GM19395 (cell line): Measurements from ENCODE around the gene COPB1.

Source experiments
- ATAC-seq: cut with Tn5 transposase; IDR thresholded peaks from one replicate; pipeline ENCODE4 v1.9.1; 2021; ENCODE audit warnings: mild to moderate bottlenecking, moderate library complexity; ENCODE audit not compliant: unreplicated experiment

COPB1 gene

DNA sequence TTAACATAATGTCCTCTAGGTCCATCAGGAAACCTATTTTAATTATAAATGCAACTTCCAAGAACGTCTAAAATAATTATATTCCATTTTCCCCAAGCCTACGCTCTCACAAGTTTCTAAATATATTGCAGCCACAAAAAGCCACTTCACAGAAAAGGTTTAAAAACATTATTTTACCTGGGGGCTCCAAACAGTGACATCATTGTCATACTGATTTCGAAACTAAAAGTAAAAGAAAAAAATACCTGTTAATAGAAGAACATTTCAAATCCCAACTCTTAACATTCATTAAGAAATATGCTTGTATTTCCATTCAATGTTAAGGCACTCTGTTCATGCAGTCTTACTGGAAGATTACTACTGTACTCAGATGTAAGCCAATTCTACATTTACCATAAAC lies 19.2 kb upstream of the COPB1 start:
- ATAC-seq: no peak

DNA sequence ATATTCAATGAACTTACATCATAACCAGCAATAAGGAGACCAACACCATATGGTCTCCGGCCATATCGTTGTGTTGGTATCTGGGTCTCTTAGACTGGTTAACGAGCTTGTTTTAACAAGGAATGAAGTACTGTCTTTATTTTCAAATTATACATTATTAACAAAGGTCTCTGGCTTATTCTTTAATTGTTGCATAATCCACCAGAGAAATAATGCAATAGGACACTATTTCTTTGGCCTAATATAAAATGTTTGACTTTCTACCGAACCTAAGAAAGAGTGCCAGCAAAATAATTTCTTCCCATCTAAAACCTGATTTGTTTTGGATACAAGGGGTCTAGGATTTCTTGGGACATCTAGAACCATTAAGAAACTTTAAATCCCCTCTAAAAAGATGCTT lies 14.2 kb upstream of the COPB1 start:
- no peak for ATAC-seq

DNA sequence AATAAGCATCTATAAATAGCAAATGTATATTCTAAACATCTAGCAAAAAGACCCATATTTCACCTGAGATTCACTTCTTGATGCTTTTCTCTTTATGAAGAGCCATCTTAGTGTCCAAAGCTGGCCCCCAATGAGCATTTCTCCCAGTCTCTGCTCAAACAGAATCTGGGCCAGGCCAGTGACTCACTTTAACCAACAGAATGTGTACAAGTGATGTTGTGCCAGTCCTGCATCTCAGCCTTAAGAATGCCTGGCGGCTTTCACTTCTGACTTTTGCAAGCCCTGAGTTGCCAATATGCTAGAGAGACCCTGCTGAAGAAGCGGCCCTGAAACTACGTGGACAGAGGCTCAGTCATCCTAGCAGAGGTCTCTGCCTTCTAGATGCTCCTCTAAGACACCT lies 6.9 kb upstream of the COPB1 start:
- ATAC-seq: no peak

DNA sequence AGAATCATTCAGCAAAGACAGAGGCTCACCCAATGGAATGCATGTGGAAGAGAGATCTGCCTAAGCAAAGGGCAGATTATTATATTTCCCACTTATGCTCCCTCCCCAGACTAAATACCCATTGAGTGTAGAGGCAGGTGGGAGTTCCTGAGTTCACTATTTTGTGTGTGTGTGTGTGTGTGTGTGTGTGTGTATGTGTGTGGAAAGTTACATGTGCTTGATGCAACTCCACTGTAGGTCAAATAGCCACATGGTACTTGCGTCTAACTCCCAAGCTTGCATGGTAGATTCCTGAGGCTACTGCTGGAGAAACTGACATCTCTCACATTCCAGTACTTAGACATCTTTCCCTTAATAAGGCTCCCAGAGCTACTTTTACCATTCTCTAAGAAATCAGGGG lies 3.4 kb upstream of the COPB1 start:
- no peak for ATAC-seq

DNA sequence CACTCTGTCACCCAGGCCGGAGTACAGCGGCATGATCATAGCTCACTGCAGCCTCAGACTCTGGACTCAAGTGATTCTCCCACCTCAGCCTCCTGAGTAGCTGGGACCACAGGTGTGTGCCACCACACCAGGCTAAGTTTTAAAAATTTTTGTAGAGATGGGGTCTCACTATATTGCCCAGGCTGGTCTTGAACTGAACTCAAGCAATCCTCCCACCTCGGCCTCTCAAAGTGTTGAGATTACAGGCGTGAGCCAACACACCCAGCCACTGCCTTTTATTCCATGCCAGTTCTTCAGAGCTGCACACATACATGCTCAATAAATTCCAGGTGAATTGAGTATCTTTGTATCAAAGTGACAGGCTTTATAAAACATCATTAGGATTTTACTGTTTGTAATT lies 2.4 kb upstream of the COPB1 start:
- no peak for ATAC-seq

DNA sequence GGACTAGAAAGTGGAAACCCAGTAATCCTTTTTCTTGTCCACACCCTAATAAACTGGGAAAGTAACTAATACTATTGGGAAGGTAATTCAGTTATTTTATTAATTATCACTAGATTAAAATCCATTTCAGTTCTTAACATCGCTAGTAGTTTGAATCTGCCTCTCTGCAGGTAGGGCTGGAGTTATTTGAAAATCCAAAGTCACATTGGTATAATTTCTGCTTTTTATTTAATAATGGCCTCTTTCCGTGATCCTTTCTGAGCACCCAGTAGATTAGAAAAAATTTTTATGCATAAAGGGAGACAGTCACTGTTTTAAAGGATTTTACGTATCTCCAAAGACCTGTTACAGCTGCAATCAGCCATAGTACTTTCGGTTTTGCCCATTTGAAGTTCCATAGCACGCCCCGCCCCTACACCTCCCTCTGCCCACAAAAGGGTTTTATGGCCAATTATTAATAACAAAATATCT lies 605 bp upstream of the COPB1 start:
- peak; percentile 64 for ATAC-seq

DNA sequence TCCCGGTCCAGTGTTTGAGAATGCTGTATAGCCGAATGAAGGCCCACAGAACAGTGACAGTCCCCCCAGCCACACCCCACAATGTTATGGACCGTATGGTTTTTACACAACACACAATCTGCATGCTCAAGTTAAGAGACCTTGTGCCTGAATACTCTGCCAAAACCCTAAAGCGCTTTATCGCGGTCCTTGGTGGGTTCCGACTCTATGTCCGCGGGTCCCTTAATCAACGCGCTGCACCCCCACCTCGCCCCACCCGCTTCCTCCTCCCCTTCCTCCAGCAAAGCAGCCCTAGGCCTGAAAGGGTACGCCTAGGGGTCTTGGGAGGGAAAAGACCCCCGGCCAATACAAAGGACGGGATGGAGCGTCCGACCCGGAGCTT lies 442 bp downstream of the COPB1 start:
- ATAC-seq: peak; percentile 7

DNA sequence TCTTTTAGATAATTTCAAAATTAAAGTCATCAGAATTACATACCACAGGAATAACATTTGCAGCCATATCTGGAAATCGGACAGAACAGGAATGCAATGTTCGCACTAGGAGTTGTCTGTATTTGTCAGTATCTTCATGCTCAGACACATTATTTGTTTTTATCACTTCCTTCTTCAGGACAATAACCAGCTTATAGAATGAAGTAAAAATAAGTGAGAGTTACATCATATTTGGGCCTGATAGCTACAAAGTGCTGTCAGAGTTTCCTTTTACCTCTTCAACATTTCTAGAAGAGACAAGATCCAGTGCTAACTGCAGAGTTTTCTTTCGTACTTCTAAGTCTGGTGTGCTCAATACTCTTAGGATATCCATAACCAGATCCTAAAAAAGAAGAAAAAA lies 18.9 kb downstream of the COPB1 start:
- ATAC-seq: no peak

DNA sequence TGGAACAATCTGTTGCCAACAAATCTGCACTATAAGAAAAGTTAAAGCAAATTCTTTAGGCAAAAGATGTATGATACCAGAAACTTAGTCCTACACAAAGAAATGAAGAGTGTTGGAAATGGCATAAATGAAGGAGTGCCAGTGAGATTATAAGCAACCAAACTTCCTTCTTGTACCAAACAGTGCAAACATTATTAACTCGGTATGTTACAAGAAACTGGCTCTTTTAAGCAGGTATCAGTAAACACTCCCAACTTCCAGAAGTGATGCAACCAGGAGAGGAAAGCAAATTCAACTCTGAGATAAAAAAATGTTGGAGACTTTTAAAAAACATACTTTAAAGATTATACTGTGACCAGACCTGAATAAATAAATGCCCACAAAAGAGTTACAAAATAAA lies 28.5 kb downstream of the COPB1 start:
- no peak for ATAC-seq

DNA sequence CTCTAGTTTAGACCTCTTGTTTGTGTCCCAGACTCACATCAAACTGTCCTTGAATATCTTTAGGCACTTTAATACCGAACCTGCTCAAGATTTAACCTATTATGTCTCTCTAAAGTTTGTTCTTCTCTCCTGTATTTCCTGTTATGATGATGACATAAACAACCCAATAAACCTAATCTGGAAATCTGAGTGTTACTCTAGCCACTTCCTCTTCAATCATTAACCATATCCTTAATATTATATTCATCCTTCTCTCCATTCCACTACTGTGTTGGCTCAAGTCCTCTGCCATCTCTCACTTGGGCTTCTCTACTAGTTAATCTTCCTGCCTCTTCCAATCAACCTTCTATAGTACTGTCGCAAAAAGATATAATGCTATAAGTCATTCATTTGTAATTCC lies 36.0 kb downstream of the COPB1 start:
- ATAC-seq: no peak

DNA sequence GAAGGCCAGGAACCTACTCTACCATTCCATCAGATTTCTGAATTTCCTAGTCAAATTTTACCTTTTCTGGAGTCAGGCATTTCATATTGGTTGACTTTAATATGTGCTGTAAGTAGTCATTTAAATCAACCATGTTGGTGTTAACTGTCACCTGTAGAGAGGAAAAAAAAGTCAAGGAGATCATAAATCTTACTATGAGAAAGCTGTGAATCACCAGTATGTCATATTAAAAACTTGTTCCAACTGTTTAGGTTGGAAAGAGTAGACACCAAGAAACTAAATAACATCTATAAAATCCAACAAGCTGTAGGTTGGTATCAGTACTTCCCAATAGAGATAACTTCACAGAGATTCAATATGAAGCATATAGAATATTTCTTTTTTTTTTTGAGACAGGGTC lies 39.5 kb downstream of the COPB1 start:
- ATAC-seq: no peak

DNA sequence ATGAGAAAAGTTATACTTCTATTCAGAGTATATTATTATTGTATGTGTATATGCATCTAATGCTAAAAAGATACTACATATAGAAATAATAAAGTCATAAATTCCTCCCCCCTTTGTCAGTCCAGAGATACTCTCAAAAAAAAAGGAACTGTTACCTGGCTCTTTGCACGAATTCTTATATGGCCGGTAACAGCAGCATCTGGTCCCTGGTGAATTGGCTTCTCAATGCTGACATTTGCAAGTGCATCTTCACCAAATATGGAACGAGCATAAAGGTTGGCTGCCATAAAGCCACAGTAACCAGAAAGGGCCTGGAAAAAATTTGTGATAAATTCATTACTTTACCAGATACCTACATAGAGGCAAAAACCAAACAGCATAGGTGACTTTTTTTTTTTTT lies 41.2 kb downstream of the COPB1 start:
- ATAC-seq: no peak

DNA sequence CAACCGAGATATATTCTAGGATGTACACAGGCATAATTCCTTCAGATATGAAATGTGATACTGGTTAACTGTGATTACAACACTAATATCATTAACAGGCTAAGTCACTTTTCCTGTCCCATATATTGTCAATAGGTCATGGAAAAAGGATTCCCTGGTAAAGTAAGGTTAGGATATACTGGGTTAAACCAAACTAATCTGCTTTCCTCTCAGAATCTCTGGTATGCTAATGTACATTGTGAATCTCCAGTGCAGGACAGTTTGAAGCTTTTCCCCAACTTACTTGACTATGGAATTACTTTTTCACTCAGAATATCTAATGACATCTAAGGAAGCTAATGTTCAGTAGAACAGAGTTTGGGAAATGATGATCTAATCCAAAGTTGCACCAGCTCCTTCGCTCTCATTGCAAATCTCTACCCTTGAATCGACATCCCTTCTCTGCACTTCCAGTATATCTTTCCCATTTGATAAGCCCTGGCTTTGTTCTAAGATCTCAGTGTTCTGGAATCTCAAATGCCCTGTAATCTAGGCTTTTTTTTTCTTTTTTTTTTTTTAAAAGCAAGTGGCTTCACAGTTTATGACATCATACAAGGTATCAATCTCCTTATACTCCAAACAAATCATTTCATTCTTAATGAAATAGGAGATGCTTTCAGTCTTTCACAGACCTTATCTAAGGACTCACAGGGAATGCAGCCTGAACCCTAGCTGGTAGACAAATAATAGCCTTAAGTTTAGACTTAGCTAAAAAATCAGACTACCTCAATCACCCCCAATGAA lies 43.8 kb downstream of the COPB1 start:
- ATAC-seq: no peak

DNA sequence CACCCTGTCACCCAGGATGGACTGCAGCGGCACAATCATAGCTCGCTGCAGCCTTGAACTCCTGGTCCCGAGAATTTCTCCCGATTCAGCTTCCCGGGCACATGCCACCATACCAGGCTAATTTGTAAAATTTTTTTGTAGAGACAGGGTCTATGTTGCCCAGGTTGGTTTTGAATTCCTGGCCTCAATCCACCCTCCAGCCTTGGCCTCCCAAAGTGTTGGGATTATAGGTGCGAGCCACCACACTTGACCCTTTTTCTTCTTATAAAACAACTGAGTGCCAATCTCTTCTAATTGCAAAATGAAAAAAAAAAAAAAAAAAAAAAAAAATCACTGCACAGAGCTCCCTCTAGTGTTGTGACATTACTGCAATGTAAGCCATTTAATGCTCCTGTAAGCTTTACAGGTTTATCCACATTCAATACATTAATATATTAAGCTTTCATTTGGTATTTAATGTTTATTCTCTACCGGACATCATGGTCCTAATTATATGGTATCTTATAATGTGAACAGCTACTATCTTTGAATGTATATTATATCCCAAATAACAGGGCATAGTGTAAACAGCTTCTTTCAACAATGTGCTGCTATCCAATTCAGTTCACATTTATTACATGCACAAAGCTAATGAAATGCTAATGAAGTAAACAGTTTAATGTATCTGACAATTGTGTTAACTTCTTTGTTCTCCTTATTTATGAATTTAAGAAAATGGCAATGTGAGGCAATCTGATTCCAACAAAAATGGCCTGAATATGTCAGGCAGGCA lies 44.6 kb downstream of the COPB1 start:
- ATAC-seq: peak; percentile 42

DNA sequence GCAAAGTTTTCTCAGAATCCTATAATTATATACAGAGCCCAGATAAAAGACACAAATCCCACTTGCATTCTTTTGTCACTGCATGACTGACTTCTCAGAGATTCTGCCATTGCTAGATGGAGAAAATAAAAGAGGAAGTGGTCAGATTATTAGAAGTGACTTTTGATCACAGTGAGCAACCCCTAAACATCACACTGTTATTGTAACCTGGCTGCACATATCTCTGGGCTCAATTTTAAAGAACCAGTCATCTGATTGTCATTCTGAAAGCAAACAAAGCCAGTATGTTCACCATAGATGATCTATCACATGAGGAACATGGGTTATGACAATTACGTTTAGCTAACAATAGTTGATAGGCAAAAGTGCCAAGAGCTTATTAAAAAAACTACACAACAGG lies 47.8 kb downstream of the COPB1 start:
- ATAC-seq: no peak

DNA sequence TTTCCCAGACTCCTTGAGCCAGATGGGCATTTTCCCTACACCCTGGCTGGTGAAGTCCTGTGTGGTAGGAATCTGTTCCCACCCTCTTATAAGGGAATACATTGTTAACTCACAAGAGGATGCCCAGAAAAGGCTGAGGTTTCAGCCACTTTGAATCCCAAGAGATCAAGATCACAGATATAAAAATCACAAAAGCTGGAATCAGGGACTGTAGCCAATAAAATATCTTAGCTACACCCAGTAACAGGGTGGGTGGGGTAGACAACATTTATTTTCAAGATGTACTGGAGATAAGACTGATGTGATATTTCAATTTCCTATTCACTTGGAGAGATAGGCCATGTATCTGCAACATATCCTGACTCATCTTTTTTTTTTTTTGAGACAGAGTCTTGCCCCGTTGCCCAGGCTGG lies 50.3 kb downstream of the COPB1 start:
- no peak for ATAC-seq

DNA sequence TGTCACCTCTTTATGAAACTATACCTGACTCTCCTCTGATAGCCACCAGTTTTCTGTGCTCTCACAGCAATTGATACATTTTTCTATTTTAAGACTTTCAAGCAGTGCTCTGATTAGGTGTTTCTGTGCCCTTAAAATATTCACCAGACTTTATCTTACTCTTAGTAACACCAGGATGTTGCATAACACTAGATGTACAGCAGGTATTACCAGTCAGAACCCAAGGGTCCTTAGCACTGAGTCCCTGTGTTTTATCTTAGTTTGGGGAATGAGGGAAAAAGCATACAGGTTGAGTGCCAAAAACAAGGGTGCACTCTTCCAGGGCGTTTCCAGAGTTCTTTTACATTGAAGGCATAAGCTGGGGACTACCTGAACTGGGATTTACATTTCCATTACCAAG lies 51.4 kb downstream of the COPB1 start:
- no peak for ATAC-seq

DNA sequence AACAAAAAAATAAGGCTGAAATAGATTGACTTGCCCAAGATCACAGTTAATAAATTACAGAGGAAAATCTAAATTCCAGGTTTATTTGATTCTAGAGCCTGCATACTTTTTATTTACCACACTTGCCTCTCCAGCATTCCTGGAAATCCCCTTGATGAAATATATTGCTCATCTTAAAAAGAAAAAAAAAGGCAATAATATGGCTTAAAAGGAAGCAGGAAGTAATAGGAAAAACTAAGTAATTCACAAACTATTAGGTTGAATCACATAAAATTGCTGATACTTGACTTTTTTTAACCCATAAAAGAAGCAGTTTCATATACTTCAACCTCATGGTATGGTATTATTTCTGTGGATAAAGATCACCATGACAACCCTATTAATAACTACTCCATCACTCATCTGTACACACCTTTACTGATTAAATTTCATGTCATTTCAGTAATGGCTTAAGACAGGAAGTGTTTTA lies 52.9 kb downstream of the COPB1 start:
- ATAC-seq: no peak

DNA sequence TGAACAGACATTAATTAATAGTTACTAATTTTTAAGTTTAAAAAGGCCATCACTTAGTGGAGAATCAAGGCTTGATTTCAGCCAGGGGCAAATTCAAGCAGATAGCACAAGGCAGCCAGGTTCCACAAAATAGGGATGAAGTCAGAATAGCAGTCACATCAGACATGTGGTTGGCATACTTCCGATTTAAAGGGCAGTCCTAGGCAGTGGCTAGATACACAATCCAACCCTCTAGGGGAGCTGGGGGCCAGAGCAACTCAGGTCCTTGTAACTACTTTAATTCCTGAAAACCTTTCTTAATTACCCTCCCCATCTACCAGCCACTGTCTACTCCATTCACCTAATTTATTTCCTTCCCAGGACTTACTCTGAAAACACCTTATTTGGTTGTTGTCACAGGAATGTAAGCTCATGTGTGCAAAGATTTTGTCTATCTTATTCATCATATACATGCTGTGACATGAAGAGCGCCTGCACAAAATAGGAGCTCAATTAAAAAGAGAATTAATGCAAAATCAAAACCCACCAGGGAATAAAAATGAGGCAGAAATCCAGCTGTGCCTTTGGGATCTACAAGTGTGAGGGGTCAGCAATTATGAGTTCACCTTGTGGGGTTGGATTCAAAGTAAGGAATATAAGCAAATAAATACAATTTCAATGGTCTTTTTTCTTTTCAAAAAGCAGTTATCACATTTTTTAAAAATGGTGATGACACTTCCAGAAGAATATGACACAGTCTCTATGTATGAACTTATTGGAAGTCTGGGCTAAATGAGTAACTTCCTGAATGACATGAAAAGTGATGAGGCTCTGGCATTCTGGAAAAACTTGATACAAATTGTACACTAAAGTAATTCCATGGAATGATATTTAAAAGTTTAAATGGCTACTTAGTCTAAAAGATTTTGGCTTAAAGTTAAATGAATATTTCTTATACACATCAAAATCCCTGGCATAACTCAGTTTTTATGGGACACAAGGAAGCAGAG lies 53.8 kb downstream of the COPB1 start:
- no peak for ATAC-seq

DNA sequence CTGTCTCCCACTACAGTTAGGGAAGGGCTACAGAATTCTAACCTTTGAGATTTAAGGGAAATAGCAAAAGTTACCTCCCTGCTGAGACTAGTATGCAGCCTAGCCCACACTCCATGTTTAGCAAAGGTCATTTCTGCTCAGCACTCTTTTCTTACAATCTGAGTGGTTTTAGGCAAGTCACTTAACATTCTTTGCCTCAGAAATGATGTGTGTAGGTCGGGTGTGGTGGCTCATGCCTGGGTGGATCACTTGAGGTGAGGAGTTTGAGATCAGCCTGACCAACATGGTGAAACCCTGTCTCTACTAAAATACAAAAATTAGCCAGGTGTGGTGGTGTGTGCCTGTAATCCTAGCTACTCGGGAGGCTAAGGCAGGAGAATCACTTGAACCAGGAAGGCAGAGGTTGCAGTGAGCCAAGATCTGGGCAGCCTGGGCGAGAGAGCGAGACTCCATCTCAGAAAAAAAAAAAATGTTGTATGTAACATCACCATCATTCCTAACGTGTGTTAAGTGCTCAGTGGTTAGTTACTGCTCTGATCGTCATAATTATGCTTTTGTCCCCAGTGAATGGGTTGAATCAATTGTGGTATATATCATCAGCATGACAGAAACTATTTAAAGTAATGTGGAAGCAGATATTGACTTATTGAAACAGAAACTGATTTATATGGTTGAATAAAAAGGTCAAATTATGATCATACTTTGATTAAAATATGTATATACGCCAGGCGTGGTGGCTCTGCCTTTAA lies 55.0 kb downstream of the COPB1 start:
- no peak for ATAC-seq
